Articular chondrocyte of knee joint (primary cell): Measurements from ENCODE around the gene PADI2. TPM values are rescaled to one million over a fixed set of nuclear protein-coding genes. Genes with fewer than 3 reads are reported as not detected.

Experiments
- total RNA-seq: library from RNA; depleted of rRNA; stranded (reverse); fragments of >200 nt; gene quantifications from 2 replicates; pipeline ENCODE4 v1.2.3, GENCODE V29; 2012

The PADI2 gene
- not detected in 2 replicates for total RNA-seq

DNA sequence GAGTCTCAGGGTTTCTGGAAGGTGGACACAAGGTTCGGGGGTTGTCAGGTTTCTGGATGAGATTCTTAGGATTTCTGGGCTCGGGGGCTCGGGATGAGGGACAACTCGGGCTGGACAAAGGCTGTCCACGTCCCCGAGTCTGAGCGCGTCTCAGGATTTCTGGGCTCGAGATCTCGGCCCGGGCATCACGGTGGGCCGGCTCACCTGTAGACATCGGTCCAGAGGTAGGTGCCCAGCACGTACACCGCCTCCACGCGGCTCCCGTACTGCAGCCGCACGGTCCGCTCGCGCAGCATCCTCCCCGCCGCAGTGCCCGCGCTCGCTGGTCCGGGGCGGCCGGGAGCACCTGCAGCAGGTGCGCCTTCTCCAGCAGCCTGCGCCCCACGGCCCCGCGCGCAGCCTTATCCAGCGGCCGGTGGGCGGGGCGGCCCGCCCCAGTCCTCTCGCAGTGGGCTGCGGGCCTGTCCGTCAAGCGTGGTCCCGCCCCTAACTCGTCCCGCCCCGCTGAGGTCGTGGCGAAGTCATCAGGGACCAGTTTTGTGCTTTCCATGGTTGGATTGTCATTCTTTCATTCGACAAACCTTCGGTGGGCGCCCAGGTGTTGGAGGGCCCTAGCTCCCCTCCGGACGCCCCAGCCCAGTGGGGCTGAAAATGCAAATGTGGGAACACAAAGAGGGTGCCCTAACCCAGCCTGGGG lies at the start of gene PADI2:
TSS of gene PADI2 (minus strand) at position 376 of the 697 bp plus-strand sequence. CDS start at position 296, 80 bp downstream.

GRCh38 chr1:17053685-17054410 lies 65.4 kb downstream of the PADI2 start, which contains the start of gene SDHB:
TSS of gene SDHB (minus strand) at chr1:17054032. CDS start at chr1:17054019, 13 bp downstream.

Other genes with a start within 250 kb of the PADI2 start
- under 0.01 TPM in 2 replicates for gene RNU1-2, start 223.5 kb downstream of the PADI2 start, total RNA-seq
- 11.9 and 12.4 TPM in 2 replicates for gene CROCC, start 197.5 kb downstream of the PADI2 start, total RNA-seq
- gene MFAP2, start 138.8 kb downstream of the PADI2 start, total RNA-seq = 18.2 and 20.3 TPM in 2 replicates
- gene ATP13A2, start 107.5 kb downstream of the PADI2 start, total RNA-seq = 17.6 and 23.8 TPM in 2 replicates
- 85.8 and 90.4 TPM in 2 replicates for gene SDHB, start 65.4 kb downstream of the PADI2 start, total RNA-seq
- gene PADI1, start 85.7 kb upstream of the PADI2 start, total RNA-seq = 0.11 TPM in 1 of 2 replicates, not detected in the other
- gene PADI3, start 129.6 kb upstream of the PADI2 start, total RNA-seq = not detected in 2 replicates
- not detected in 2 replicates for gene PADI4, start 188.7 kb upstream of the PADI2 start, total RNA-seq